HG03439 (cell line): ENCODE data around the gene KLHDC4.

ENCODE experiments used
- ATAC-seq: cut with Tn5 transposase; IDR thresholded peaks from one replicate; pipeline ENCODE4 v1.9.1; 2021; ENCODE audit warnings: mild to moderate bottlenecking, moderate library complexity; ENCODE audit not compliant: unreplicated experiment

The KLHDC4 gene

DNA sequence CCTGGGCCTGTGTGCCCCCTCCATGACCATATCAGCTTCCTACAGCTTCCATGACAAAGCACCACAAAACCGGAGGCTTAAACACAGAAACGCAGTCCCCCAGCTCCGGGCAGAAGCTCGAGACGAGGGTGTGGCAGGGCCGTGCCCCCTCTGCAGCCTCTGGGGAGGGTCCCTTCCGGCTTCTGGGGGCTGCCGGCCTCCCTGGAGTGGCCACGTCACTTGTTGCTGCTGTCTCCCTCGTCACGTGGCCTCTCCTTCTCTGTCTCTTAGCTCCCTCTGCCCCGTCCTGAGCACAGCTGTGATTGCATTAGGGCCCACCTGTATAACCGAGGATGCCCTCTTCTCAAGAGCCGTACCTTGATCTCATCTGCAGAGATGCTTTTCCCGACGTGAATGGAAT, 98.9 kb downstream of the KLHDC4 start:
- ATAC-seq: no peak

DNA sequence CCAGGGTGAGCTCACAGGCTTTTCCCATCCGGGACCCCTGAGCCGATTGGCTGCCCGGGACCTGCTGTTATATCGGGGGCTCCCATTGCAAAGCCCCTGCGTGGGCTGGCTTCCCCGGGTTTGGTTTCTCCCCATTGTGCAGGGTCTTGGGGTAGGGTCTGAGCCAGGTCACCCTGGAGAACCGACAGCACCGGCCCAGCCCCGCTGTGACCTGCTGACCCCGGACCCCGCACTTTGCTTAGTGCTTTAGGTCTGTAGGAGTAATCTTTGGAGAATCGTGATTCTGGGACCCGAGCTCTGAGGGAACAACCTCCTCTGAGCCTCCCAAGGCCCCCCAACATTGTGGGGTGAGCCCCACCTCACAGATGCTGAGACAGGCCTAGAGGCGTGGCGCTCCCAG, 100.6 kb downstream of the KLHDC4 start:
- ATAC-seq: no peak

DNA sequence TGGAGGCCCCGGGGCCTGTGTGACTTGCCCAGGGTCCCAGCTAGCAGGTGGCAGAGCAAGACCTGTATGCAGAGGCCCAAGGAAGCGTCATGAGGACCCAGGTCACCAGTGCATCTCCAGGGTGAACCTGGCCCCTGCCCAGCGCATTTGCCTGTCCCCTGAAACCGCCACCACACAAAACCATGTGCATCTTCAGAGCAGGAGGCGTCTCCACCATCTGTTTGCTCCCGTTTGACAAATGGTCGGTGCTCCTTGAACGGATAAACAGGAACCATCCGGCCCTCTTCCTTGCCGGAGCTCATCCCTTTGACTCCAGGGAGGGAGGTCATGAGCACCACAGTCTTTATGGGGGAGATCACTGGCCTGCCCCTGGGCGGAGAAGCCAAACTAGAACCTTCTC, 101.0 kb downstream of the KLHDC4 start:
- no peak for ATAC-seq

DNA sequence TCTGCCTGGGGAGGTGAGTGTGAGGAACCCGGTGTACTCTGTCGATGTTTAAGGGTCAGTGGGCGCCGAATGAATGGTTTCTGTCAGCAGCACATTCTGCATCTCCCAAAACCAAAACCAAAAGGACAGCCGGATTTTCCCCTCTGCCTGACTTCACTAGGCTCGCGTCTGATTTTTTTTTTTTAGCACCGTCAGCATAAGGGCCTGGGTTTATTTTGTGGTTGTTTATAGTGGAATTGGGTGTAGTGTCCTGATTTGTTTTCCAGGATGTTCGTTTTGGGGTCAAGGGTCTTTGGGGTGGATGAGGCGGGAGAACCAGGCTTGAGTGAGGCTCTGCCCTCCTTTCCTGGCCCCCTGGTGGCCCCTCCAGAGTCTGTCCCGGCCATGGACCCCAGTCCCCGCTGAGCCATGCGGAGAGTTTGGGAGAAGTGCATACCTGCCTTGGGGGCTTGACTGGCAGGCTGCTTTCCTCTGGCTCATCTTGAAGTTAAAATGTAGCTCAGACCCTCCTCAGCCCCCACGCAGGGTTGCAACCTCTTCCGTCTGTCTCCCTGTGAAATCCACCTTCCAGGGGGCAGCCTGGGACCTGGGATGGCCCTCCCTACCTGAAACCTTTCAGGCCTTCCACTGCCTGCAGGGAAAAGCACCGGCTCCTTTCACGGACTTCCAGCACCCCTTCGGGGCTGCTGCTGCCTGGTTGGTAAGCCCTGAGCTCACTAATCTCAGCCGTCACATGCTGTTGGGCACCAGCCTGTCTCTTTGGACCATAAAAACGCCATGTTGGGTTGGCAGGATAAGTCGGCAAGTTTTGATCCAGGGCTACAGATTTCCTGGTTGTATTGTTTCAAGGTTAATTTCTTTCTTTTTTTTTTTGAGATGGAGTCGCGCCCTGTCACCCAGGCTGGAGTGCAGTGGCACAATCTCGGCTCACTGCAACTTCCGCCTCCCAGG, 103.3 kb downstream of the KLHDC4 start:
- no peak for ATAC-seq

DNA sequence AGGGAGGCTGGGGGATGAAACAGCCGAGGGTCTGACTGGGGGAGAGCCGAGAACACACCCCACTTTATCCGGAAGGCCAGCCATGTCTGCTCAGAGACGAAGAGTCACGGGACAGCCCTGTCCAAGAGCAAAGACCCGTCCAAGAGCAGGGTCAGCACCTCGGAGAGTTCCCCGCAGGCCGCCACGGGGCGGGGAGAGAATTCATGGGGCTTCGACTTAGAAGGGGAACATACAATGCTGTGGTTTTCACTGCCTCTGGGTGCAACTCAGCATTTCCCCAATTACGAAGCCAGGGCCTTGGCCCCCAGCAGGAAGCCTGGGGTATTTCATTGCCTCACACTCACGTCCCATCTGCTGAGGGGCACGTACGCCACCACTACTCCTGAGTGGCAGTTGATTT, 104.2 kb downstream of the KLHDC4 start:
- ATAC-seq: no peak

DNA sequence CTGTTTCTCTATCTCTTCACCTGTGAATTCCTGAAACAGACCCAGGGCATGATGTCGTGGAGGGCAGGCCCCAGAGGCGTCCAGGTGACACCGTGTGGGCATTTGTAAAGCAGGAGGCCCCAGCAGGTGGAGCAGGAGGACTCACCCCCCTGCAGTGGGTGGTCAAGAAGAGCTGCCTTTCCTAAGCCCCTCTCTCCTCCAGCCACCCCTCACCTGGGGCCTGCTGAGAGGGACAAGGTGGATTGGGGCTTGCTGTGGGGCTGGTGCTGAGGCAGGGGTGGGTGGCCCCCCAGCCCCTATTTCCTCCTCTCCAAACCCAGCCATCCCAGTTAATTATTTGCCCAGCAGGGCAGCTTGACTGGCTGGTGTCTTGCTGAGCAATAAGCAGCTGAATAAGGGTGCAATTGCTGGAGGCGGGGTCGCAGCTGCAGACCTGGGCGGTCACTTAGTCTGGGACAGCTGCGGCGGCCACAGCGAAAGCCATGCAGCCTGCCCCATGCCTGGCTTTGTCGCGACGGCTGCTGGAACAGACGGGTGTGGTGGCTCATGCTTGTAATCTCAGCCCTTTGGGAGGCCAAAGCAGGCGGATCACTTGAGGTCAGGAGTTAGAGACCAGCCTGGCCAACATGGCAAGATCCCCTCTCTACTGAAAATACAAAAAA, 107.1 kb downstream of the KLHDC4 start:
- no peak for ATAC-seq
